Measurements from ENCODE around the gene YIPF4.
"Not testable (repeated sequence)": the region's sequence is repeated elsewhere in the genome, so short reads cannot be mapped to it uniquely, and the experiment has no call there.

Gene YIPF4

DNA sequence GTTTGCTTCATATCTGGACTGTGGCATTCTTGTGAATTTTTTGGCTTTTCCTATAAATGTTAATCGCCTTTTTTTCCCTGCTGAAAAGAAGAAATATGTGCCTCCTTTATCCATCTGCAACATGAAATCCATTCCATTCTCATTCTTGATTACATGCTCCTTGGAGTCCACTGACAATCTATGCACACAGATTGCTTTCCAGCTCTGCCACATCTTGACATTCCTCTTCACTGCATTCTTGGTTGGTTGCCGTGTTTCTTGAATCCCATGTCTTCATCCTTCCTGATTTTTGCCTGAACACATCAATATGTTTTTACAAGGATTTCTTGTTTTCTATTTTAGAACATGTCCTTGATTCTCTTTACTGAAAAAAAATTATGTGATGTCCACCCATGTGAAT is 52.4 kb downstream of the YIPF4 start:
- TF ChIP-seq CTCF (IDR thresholded peaks at IDR 0.05; ENCODE audit: insufficient read depth, missing control alignments), result no peak
- no peak for FAIRE-seq
- DNase-seq (ENCODE audit: insufficient read length, low spot score), result no peak

DNA sequence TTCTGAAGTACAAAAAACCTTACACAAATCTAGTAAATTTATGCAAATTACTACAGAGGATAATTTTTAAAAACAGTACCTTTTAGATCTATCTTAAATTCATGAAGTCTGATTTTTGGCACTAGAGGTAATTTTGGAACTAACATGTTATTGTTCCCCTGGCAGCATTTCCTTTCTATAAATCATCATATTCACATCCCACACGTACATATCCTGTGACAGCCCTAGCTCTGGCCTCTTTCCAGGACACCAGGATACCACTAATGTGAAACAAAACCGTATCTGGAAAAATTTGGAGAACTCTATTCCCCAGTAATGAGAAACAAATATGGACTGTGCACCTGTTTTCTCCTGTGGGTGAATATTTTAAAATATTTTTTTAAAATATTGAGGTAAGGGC is 65.1 kb downstream of the YIPF4 start:
- DNase-seq (ENCODE audit: insufficient read length, low spot score) (no peak), FAIRE-seq (no peak)
- no peak for TF ChIP-seq CTCF (IDR thresholded peaks at IDR 0.05; ENCODE audit: insufficient read depth, missing control alignments)

DNA sequence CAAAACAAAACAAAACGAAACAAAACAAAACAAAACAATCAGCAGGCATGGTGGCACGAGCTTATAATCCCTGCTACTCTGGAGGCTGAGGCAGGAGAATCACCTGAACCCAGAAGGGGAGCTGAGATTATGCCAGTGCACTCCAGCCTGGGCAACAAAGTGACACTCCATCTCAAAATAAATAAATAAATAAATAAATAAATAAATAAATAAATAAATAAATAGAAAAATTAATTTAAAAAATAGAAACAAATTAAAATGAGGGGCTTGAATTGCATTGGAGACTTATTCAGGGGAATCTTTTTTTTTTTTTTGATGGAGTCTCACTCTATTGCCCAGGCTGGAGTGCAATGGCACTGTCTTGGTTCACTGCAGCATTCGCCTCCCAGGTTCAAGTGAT is 73.1 kb downstream of the YIPF4 start:
- not testable (repeated sequence) for DNase-seq (ENCODE audit: insufficient read length, low spot score); FAIRE-seq

DNA sequence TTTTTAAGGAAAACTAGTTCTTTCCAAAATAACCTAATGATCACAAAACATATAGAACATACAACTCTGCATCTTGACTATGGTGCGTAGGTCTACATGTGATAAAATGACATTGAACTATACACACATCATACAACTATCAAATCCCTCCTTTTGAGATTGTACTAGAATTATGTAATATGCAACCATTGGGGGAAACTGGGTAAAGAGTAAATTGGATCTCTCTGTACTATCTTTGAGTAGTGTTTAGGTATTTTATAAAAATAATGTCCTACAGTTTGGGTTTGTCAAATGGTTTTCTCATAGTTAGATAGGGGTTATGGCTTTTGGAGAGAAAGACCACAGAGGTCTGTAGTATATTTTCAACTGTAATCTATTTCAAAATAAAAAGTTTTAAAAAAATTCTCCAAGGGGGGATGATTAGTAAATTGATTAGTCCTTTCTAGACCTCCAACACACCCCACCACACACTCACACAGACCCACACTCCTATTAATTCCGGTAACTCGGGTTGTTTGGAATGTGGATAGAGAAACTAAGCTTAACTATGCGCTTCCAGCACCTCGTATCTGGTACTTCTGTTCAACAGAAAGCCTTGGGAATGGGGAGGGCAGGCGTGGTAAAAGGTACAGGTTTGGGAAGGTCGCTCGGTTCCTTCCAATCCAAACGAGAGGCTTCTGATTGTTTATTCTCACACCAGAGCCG is 78.4 kb downstream of the YIPF4 start:
- DNase-seq (ENCODE audit: insufficient read length, low spot score) (no peak), FAIRE-seq (no peak)
- TF ChIP-seq CTCF (IDR thresholded peaks at IDR 0.05; ENCODE audit: insufficient read depth, missing control alignments), result no peak

DNA sequence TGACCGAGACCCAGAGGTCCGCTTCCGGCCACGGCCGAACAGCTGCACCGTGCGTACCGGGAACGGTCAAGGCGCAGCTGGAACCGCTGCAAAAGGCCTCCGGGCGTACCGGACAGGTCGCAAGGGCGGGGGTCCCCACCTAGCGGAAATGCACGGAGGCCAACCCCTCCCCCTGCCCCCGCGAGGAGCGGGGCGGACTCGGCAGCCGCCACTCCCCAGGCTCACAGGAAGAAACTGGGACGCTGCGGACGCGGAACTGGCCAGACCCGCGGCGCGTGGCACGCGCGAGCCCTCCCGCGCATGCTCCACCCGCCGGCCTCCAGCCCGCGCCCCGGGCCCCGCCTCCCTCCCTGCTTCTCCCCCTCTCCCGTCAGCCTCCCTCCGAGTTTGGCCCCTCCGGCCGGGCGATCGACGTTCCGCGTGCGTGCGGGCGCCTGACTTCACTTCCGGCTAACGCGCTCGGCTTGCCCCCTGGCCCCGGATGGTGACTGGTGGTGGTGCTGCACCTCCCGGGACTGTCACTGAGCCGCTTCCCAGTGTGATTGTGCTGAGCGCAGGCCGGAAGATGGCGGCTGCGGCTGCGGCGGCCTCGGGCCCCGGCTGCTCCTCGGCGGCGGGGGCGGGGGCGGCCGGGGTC is 79.1 kb downstream of the YIPF4 start, which contains the start of gene BIRC6:
Gene BIRC6, plus strand, starts transcription at position 343 of the 637 bp plus-strand sequence. Its CDS starts 139 bp downstream, at position 482.
- DNase-seq (ENCODE audit: insufficient read length, low spot score) (peak; percentile 87), FAIRE-seq (no peak)
- no peak for TF ChIP-seq CTCF (IDR thresholded peaks at IDR 0.05; ENCODE audit: insufficient read depth, missing control alignments)

DNA sequence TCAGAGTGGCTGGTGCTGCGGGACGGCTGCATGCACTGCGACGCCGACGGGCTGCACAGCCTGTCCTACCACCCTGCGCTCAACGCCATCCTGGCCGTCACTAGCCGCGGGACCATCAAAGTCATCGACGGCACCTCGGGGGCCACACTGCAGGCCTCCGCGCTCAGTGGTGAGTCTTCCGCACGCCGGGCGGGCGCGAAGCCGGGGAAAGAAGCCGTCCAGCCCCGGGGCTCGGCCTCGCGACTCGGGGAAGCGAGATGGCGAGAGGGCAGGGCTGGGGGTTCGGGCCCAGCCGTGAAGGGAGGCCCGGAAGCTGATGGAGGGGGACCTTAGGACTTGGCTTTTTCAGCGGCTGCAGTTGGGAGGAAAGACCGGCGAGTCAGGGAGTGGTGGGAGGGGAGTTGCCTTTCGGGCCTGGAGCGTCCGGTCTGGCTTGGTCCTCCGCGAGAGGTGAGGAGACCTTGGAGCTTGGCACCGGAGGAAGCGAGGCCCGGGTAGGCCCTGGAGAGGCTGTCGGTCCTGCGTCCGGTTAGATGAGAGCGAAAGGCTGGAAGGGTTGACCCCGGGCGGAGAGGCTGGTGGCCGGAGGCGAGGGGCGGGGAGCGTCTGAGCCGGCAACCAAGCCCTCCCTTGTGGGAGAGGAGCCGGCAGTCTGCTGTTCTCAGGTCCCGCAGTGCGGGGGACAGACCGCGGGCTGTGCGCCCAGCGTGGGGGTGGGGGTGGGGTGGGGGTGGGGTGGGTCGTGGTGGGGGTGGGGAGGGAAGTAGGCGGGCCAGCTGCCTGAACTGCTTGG is 79.8 kb downstream of the YIPF4 start:
- DNase-seq (ENCODE audit: insufficient read length, low spot score) (no peak), FAIRE-seq (no peak)
- TF ChIP-seq CTCF (IDR thresholded peaks at IDR 0.05; ENCODE audit: insufficient read depth, missing control alignments), result no peak

DNA sequence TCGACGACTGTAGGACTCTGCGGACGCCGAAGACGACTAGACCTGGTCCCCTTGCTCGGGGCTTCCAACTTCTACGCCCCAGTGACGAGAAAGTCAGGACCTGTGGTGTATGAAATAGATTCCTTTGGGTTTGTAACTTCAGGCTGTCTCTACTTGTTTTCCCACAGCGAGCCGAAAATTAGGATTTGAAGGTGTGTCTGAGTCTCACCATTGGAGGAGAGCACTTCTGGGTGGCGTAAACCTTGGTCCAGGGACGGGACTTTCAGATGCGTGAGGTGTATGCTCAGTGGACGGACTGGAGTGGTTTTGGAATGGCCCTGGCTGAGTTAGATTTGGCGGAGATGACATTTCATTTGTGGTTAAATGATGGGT is 80.4 kb downstream of the YIPF4 start:
- FAIRE-seq (no peak), DNase-seq (ENCODE audit: insufficient read length, low spot score) (no peak)
- TF ChIP-seq CTCF (IDR thresholded peaks at IDR 0.05; ENCODE audit: insufficient read depth, missing control alignments), result no peak
